ENCODE measurements around the gene SUGT1.
"Not testable (repeated sequence)": the region's sequence is repeated elsewhere in the genome, so short reads cannot be mapped to it uniquely, and the experiment has no call there.

SUGT1 gene

DNA sequence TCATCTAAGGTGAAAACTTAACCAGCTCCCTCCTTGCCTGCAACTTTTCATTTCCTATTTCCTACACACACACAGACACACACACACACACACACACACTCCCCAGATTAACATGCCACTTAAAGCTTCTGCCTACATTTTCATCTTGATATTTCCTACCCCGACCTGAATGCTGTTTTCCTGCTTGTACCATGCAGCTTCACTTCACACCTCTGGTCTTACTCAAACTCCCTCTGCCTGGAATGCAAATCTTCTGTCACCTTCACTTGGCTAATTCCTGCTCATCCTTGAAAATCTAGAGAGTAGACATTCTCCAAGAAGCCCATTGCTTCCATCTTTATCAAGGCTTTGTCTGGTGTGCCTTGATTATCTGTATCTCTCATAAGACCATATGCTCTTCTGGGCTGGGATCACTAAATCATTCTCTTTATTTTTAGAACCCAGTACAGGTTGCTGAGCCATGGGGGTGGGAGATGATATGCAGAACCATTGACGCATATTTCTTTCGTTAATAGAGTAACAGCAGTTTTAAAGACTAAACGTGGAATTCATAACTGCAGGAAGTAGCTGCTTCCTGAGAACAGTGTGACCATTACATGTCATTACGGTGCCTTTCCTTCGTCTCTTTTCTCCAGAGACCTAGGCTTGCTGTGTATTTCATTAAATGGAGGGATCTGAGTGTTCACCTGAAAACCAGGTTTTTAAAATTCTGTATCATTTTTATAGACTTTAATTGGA lies 49.3 kb downstream of the SUGT1 start:
- Histone ChIP-seq H3K4me2 (no peak overlapping the region), H3K27me3 (ENCODE audit: insufficient read depth, low read depth) (no peaks in the 10 kb centered on the region), H3K79me2 (ENCODE audit: insufficient read depth, low read depth) (no peaks in the 10 kb centered on the region), H3K9ac (no peak overlapping the region), H3K4me1 (ENCODE audit: low read depth, poor library complexity, severe bottlenecking) (peaks cover 3% of the 10 kb centered on the region), H3K36me3 (ENCODE audit: insufficient read depth) (no peaks in the 10 kb centered on the region), H3K4me3 (IDR thresholded peaks at IDR 0.05; ENCODE audit: insufficient read depth, low read depth, low read length) (no peak overlapping the region), H2AFZ (ENCODE audit: low read depth) (no peak overlapping the region), H3K27ac (no peak overlapping the region), H4K20me1 (ENCODE audit: insufficient read depth) (no peaks in the 10 kb centered on the region)
- TF ChIP-seq, protein P1, sequence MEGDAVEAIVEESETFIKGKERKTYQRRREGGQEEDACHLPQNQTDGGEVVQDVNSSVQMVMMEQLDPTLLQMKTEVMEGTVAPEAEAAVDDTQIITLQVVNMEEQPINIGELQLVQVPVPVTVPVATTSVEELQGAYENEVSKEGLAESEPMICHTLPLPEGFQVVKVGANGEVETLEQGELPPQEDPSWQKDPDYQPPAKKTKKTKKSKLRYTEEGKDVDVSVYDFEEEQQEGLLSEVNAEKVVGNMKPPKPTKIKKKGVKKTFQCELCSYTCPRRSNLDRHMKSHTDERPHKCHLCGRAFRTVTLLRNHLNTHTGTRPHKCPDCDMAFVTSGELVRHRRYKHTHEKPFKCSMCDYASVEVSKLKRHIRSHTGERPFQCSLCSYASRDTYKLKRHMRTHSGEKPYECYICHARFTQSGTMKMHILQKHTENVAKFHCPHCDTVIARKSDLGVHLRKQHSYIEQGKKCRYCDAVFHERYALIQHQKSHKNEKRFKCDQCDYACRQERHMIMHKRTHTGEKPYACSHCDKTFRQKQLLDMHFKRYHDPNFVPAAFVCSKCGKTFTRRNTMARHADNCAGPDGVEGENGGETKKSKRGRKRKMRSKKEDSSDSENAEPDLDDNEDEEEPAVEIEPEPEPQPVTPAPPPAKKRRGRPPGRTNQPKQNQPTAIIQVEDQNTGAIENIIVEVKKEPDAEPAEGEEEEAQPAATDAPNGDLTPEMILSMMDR (conservative IDR thresholded peaks at IDR 0.05; ENCODE audit: low read depth, low read length) = no peak

DNA sequence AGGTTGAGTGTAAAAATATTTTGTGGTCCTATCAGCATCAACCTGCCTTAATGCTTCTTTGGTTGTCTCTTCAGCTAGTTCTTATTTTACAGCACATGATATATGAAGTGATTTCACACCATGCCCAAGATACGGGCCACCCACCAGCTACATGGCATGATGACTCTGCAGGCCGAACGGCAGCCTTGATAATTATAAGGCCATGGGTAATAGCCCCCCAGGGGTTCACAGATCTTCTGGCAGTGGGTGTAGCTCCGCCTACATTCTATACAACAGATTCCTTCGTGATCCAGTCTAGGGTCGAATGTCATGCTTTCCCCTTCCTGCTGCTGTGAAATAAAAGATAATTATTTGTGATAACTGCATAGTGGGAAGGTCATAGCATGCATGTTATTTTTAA lies 50.8 kb downstream of the SUGT1 start:
- Histone ChIP-seq H3K27me3 (ENCODE audit: insufficient read depth, low read depth) (no peaks in the 10 kb centered on the region), H3K4me3 (IDR thresholded peaks at IDR 0.05; ENCODE audit: insufficient read depth, low read depth, low read length) (no peak overlapping the region), H3K27ac (no peak overlapping the region), H3K9ac (no peak overlapping the region), H3K79me2 (ENCODE audit: insufficient read depth, low read depth) (no peaks in the 10 kb centered on the region), H4K20me1 (ENCODE audit: insufficient read depth) (no peaks in the 10 kb centered on the region), H3K36me3 (ENCODE audit: insufficient read depth) (no peaks in the 10 kb centered on the region), H3K4me2 (no peak overlapping the region), H3K4me1 (ENCODE audit: low read depth, poor library complexity, severe bottlenecking) (peaks cover 3% of the 10 kb centered on the region), H2AFZ (ENCODE audit: low read depth) (no peak overlapping the region)
- TF ChIP-seq, protein P1 (conservative IDR thresholded peaks at IDR 0.05; ENCODE audit: low read depth, low read length) = no peak

DNA sequence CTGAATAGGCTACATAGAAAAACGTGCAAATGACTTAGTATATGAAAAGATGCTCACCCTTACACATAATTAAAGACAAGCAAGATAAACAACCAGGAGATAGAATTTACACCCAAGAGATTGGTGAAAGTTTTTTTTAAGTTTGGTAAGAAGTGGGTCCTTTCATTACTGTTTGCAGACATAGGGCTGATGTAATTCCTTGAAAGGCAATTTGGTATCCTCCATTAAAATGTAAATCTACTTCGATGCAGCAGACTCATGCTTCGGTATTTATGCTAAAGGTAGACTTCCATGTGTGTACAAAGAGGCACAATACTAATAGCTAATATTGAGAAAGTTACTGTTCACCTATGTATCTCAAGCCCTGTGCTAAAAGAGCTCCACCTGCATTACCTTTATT lies 53.4 kb downstream of the SUGT1 start:
- H3K9ac ChIP-seq = no peak overlapping the region
- no peak overlapping the region for H3K4me3 ChIP-seq (IDR thresholded peaks at IDR 0.05; ENCODE audit: insufficient read depth, low read depth, low read length)
- H3K4me2 ChIP-seq = no peak overlapping the region
- no peak overlapping the region for H3K27ac ChIP-seq
- no peaks in the 10 kb centered on the region for H3K36me3 ChIP-seq (ENCODE audit: insufficient read depth)
- no peaks in the 10 kb centered on the region for H3K27me3 ChIP-seq (ENCODE audit: insufficient read depth, low read depth)
- H3K79me2 ChIP-seq (ENCODE audit: insufficient read depth, low read depth) = no peaks in the 10 kb centered on the region
- peaks cover 3% of the 10 kb centered on the region for H3K4me1 ChIP-seq (ENCODE audit: low read depth, poor library complexity, severe bottlenecking)
- no peaks in the 10 kb centered on the region for H4K20me1 ChIP-seq (ENCODE audit: insufficient read depth)
- TF ChIP-seq, protein P1 (conservative IDR thresholded peaks at IDR 0.05; ENCODE audit: low read depth, low read length) = no peak
- H2AFZ ChIP-seq (ENCODE audit: low read depth) = no peak overlapping the region

DNA sequence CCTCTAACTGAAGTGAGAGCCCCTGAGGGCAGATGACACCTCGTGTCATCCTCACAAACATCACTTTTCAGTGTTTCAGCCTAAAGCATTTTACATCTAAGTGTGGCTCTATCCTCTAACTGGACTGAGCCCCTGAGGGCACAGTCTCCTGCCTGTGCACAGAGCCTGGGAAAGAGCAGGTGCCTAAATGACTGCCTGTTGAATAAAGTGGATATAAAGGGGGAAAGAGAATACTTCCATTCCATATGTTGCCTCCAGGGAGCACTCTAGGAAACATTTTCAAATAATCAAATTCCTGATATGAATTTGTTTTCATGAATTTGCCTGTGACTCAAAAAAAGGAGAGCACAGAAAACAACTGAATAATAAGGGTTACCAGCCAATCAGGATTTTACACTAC lies 54.7 kb downstream of the SUGT1 start:
- TF ChIP-seq, protein P1 (conservative IDR thresholded peaks at IDR 0.05; ENCODE audit: low read depth, low read length) = no peak
- Histone ChIP-seq H3K4me1 (ENCODE audit: low read depth, poor library complexity, severe bottlenecking) (peaks cover 3% of the 10 kb centered on the region), H3K4me2 (no peak overlapping the region), H3K79me2 (ENCODE audit: insufficient read depth, low read depth) (no peaks in the 10 kb centered on the region), H2AFZ (ENCODE audit: low read depth) (no peak overlapping the region), H3K4me3 (IDR thresholded peaks at IDR 0.05; ENCODE audit: insufficient read depth, low read depth, low read length) (no peak overlapping the region), H3K9ac (no peak overlapping the region), H3K27me3 (ENCODE audit: insufficient read depth, low read depth) (no peaks in the 10 kb centered on the region), H3K36me3 (ENCODE audit: insufficient read depth) (no peaks in the 10 kb centered on the region), H3K27ac (no peak overlapping the region), H4K20me1 (ENCODE audit: insufficient read depth) (no peaks in the 10 kb centered on the region)

DNA sequence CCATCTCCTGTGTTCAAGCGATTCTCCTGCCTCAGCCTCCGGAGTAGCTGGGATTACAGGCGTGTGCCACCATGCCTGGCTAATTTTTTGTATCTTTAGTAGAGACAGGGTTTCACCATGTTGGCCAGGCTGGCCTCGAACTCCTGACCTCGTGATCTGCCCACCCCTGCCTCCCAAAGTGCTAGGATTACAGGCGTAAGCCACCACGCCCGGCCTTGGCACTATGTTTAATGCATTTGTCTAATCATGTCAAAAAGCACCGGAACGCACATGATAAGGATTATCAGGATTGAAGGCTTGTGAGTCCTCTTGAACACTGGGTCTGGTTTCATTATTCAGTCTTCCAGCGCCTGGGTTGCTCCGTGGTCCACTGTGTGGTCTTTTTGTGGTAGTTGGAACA lies 55.6 kb downstream of the SUGT1 start:
- H2AFZ ChIP-seq (ENCODE audit: low read depth); H3K36me3 ChIP-seq (ENCODE audit: insufficient read depth); H3K27ac ChIP-seq; H3K9ac ChIP-seq; H4K20me1 ChIP-seq (ENCODE audit: insufficient read depth); H3K79me2 ChIP-seq (ENCODE audit: insufficient read depth, low read depth); H3K4me1 ChIP-seq (ENCODE audit: low read depth, poor library complexity, severe bottlenecking); H3K27me3 ChIP-seq (ENCODE audit: insufficient read depth, low read depth); H3K4me3 ChIP-seq (IDR thresholded peaks at IDR 0.05; ENCODE audit: insufficient read depth, low read depth, low read length); H3K4me2 ChIP-seq: not testable (repeated sequence)

Measured in KMS-11 (cell line).